Subcutaneous abdominal adipose tissue (tissue), 5 donors: ENCODE data around the gene ABCE1.
"Not testable (repeated sequence)": the region's sequence is repeated elsewhere in the genome, so short reads cannot be mapped to it uniquely, and the experiment has no call there.

Experiments used
- H3K27ac ChIP-seq: one replicate; pipeline ENCODE4 v1.7.0; 2013; ENCODE audit warnings: low read depth, mild to moderate bottlenecking, inconsistent platforms, low read length, moderate library complexity
- H3K27me3 ChIP-seq, 5 donors: one replicate each; pipeline ENCODE4 v1.7.0; 2013; ENCODE audit warnings: low read length in 5 of 5, inconsistent platforms in 1 of 5; ENCODE audit not compliant: control insufficient read depth in 5 of 5, insufficient read depth in 4 of 5
- H3K36me3 ChIP-seq, 5 donors: one replicate each; pipeline ENCODE4 v1.7.0; 2013; ENCODE audit warnings: low read length in 5 of 5; ENCODE audit not compliant: control insufficient read depth in 5 of 5, insufficient read depth in 5 of 5
- H3K4me1 ChIP-seq, 5 donors: one replicate each; pipeline ENCODE4 v1.7.0; 2013; ENCODE audit warnings: low read length in 5 of 5, mild to moderate bottlenecking in 3 of 5, moderate library complexity in 1 of 5; ENCODE audit not compliant: control insufficient read depth in 5 of 5, insufficient read depth in 5 of 5
- H3K4me3 ChIP-seq, 5 donors: one replicate each; pipeline ENCODE4 v1.7.0; 2013; ENCODE audit warnings: low read length in 5 of 5, low read depth in 1 of 5
- H3K9ac ChIP-seq, 5 donors: one replicate each; pipeline ENCODE4 v1.7.0; 2013; ENCODE audit warnings: low read length in 5 of 5, mild to moderate bottlenecking in 4 of 5, moderate library complexity in 3 of 5
- H3K9me3 ChIP-seq, 5 donors: one replicate each; pipeline ENCODE4 v1.7.0; 2013; ENCODE audit warnings: low read length in 5 of 5; ENCODE audit not compliant: control insufficient read depth in 5 of 5
- donor health status: healthy.
- donor health status: healthy.
- donor health status: healthy.
- donor health status: healthy.
- donor health status: healthy.

ABCE1 gene

DNA sequence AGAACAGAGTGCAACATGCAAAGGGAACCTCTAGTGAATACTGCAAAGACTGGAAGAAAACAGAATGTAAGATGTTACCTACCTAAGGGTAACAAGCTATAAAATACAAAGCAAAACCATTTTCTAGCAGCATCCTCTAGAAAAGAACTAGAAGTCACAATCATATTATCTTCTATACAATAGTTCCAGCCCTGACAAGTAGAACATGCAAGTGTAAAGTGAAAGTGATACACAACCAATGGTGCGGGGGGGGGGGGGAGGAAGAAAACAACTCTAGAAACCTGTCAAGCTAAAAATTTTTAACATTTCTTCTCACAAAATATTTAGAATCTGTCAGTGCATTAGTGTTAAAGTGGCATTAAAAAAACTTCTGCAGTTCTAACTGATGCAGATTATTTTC is 38.1 kb downstream of the ABCE1 start:
- not testable (repeated sequence) for H3K27me3 ChIP-seq, H3K9ac ChIP-seq, H3K9me3 ChIP-seq, H3K4me3 ChIP-seq, H3K4me1 ChIP-seq, H3K27ac ChIP-seq
- peaks cover 30 to 43% (median 37%) of the 10 kb centered on the region in 5 donors for H3K36me3 ChIP-seq

DNA sequence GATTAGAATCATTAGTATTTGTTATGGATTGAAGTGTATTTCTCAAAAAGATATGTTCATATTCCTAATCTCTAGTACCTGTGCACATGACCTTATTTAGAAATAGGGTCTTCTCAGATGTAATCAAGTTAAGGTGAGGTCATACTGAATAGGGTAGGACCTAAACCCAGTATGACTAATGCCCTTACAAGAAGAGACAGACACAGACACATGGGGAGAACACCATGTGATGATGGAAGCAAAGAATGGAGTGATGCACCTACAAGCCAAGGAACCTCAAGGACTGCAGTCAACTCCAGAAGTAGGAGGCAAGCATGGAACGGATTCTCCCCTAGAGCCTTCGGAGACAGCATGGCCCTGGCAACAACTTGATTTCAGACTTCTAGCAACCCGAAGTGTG is 50.9 kb downstream of the ABCE1 start:
- Histone ChIP-seq H3K4me1 (no peaks in the 10 kb centered on the region), H3K9ac (no peak overlapping the region), H3K27ac (no peak overlapping the region), H3K36me3 (peaks cover 54 to 78% (median 69%) of the 10 kb centered on the region in 5 donors), H3K4me3 (no peak overlapping the region), H3K27me3 (no peaks in the 10 kb centered on the region), H3K9me3 (no peaks in the 10 kb centered on the region)

DNA sequence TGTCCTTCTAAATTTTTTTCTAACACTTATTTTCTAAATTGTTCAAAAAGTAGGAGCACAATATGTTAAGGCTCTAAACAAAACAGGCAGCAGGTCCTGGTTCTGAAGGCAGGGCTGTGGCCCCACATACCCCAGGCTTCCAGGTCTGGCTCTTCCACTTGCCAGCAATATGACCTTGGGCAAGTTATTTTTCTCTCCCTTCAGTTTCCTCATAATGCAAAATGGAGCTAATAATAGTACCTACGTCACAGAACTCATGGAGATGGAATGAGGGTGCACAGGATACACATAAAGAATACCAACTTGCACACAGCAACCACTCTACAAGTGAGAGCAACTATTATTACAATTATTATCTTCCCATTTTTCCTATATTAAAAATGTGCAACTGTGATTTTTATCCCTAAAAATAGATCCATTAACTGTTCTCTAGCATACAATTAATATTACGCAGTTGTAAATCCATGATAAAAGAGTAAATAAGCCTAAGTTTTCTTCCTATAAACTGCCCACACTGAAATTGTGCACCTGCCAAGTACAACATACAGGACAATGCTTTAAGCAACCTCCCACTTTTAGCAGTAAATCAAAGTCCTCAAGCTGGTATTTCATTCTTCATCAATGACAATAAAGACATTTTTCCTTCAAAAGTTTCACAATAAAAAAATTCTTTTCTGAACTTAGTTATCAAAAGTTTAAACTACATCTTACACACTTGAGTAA is 55.2 kb downstream of the ABCE1 start:
- H3K36me3 ChIP-seq: peaks cover 33 to 62% (median 56%) of the 10 kb centered on the region in 5 donors
- H3K9ac ChIP-seq: no peak overlapping the region
- no peaks in the 10 kb centered on the region for H3K27me3 ChIP-seq
- H3K4me1 ChIP-seq: peaks cover 0 to 5% (median 0%) of the 10 kb centered on the region in 5 donors
- H3K4me3 ChIP-seq: no peak overlapping the region
- no peaks in the 10 kb centered on the region for H3K9me3 ChIP-seq
- no peak overlapping the region for H3K27ac ChIP-seq

DNA sequence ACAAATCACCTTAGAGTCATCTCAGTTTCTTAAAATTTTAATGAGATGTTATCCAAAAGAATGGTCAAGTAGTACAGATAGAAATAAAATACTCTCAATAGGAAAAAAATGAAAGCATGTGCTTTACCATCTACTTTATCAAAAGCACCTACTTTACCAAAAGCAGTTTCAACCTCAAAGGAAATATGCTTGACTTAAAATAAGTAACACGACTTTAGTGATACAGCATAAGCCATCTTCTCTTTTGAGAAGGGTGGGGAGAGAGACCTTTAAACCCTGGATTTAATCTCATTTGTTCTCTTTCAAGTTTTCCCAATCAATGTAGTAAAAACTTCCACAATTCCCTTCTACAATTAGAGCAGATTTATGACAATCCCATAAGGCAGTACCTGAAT is 55.8 kb downstream of the ABCE1 start:
- H3K4me3 ChIP-seq: no peak overlapping the region
- peaks cover 0 to 5% (median 0%) of the 10 kb centered on the region in 5 donors for H3K4me1 ChIP-seq
- peaks cover 33 to 59% (median 55%) of the 10 kb centered on the region in 5 donors for H3K36me3 ChIP-seq
- H3K9ac ChIP-seq: no peak overlapping the region
- no peaks in the 10 kb centered on the region for H3K27me3 ChIP-seq
- H3K9me3 ChIP-seq: no peaks in the 10 kb centered on the region
- no peak overlapping the region for H3K27ac ChIP-seq

DNA sequence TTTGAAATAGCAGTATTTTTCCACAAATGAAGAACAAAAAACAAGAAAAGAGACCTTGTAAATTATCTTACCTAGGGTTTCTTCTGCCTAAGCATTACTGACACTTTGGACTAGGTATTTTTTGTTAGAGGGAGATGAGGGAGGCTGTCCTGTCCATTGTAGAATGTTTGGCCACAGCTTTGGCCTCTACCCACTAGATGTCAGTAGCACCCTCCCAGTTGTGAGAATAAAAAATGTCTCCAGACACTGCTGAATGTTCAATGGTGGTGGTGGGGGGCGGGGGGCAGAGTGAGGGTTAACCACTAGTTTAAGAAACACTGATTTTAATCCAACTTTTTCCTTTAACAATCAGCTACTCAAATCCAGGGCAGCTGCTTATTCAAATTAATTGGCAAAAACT is 56.5 kb downstream of the ABCE1 start:
- peaks cover 0 to 5% (median 0%) of the 10 kb centered on the region in 5 donors for H3K4me1 ChIP-seq
- H3K9ac ChIP-seq: no peak overlapping the region
- H3K36me3 ChIP-seq: peaks cover 29 to 52% (median 50%) of the 10 kb centered on the region in 5 donors
- no peaks in the 10 kb centered on the region for H3K9me3 ChIP-seq
- H3K27me3 ChIP-seq: no peaks in the 10 kb centered on the region
- H3K4me3 ChIP-seq: no peak overlapping the region
- no peak overlapping the region for H3K27ac ChIP-seq

DNA sequence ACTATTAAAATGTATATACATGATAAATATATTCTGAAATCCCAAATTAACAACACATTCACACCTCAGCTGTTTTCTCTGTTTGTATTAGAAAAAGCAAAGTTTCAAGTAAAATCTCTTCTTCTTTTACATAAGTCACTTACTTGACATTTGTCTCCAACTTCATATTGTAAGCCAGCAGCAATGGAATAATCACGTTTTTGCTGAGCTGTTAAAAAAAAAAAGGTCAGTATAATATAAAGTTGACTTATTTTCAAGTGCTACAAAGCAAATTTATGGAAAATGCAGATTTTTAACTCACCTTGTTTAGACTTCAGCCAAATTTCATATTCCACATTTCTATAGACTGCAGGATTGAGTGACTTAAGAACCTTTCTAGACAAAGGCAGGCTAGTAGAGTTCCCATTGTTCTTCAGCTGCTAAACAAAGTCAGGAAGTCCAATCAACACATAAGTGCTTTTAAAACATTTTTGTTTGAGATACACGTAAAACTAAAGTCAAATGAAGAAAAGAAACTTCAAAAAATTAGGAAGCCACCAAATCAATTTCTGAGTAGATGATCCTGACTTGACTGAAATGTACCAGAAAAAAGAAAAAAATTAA is 57.3 kb downstream of the ABCE1 start:
- Histone ChIP-seq H3K9ac (no peak overlapping the region), H3K4me1 (peaks cover 0 to 5% (median 0%) of the 10 kb centered on the region in 5 donors), H3K27ac (no peak overlapping the region), H3K27me3 (no peaks in the 10 kb centered on the region), H3K9me3 (no peaks in the 10 kb centered on the region), H3K36me3 (peaks cover 24 to 49% (median 45%) of the 10 kb centered on the region in 5 donors), H3K4me3 (no peak overlapping the region)

DNA sequence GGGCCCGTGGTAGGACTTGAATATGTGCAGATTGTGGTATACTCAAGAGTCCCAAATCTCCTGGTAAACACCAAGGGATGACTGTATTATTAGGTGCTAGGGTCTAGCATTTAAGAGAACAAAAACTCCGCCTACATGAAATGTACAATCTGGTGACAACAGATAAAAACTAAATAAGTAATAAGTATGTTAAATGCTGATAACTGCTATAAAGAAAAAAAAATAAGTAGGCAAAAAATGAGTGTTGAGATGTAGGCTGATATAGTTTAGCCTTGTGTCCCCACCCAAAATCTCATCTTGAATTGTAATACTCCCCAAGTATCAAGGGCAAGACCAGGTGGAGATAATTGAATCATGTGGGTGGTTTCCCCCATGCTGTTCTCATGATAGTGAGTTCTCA is 58.9 kb downstream of the ABCE1 start:
- Histone ChIP-seq H3K4me3 (no peak overlapping the region), H3K27ac (no peak overlapping the region), H3K9ac (no peak overlapping the region), H3K9me3 (no peaks in the 10 kb centered on the region), H3K4me1 (peaks cover 0 to 9% (median 5%) of the 10 kb centered on the region in 5 donors), H3K36me3 (peaks cover 25 to 48% (median 44%) of the 10 kb centered on the region in 5 donors), H3K27me3 (no peaks in the 10 kb centered on the region)

DNA sequence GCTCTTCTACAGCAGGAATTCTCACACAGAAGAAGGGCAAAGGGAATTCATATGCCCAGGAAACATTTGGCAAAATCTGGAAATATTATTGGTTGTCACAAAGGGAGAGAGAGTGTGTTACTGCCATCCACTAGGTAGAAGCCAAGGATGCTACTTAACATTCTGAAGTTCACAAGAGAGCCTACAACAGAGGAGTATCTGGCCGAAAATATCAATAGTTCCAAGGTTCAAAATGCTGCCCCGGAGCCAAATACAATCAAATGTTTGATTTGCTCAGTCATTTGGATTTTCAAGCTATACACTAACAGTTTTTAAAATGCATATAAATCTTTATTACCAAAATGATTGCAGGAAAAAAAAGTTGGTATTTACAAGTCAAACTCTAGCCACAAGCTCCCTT is 63.4 kb downstream of the ABCE1 start:
- H3K36me3 ChIP-seq: peaks cover 21 to 41% (median 30%) of the 10 kb centered on the region in 5 donors
- no peak overlapping the region for H3K4me3 ChIP-seq

DNA sequence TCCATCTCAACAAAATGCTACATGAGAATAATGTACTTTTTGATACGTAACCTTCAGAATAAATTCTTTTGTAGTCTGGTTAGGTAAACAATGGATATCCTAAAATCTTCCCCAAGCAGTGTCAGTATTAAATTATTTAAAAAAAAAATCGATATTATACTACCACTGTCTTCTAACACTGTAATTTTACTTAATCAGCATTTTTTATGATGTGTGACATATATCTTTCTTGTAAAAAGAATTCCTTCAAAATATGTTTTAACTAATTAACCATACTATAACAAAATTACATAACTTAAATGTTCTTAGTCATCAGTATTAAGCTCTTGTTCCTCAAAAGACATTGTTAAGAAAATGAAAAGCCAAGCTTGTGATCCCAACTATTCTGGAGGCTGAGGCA is 69.8 kb downstream of the ABCE1 start:
- Histone ChIP-seq H3K36me3 (peaks cover 15 to 23% (median 21%) of the 10 kb centered on the region in 5 donors), H3K4me3 (no peak overlapping the region), H3K4me1 (no peaks in the 10 kb centered on the region), H3K9ac (no peak overlapping the region), H3K27me3 (no peaks in the 10 kb centered on the region), H3K9me3 (no peaks in the 10 kb centered on the region), H3K27ac (no peak overlapping the region)

More for the DNA sequence above, 63.4 kb downstream of the ABCE1 start:
- Histone ChIP-seq H3K27ac (no peak overlapping the region), H3K9ac (peak overlapping the region in 1 of 5 donors; percentile 32), H3K27me3 (no peaks in the 10 kb centered on the region), H3K9me3 (no peaks in the 10 kb centered on the region), H3K4me1 (peaks cover 0 to 9% (median 4%) of the 10 kb centered on the region in 5 donors)

DNA sequence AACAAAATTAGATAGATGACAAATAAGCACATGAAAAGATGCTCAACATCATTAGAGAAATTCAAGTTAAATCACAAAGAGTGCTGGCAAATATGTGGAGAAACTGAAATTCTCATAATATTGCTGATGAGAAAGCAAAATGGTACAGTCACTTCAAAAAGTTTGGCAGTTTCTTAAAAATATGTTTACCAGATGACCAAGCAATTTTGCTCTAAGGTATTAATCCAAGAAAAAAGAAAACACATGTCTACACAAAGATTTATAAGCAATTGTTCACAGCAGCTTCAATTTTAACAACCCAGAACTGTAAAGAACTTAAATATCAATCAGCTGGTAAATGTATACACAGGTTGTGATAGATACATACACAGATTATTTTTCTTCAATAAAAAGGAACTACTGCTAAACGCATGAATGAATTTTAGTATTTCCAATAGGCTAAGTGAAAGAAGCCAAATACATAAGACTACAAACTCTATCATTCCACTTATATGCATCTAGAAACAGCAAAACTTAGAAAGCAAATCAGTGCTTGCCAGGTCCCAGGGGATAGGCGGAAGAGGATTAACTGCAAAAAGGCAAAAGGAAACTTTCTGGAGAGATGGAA is 70.6 kb downstream of the ABCE1 start:
- H3K36me3 ChIP-seq: peaks cover 15 to 21% (median 20%) of the 10 kb centered on the region in 5 donors
- H3K27me3 ChIP-seq: no peaks in the 10 kb centered on the region
- H3K27ac ChIP-seq: peak overlapping the region; percentile 5
- H3K4me1 ChIP-seq: no peaks in the 10 kb centered on the region
- H3K4me3 ChIP-seq: no peak overlapping the region
- no peaks in the 10 kb centered on the region for H3K9me3 ChIP-seq
- H3K9ac ChIP-seq: no peak overlapping the region
